ENCODE data around the gene SECISBP2L. TPM values are rescaled to one million over a fixed set of nuclear protein-coding genes. Genes with fewer than 3 reads are reported as not detected.

Gene SECISBP2L
- total and polyA plus RNA-seq, 10 of the 15 experiments (the other 5 are each of a cell fraction or from before 2014, with no cell fraction given), result 1.4 to 24.2 (median 10.4) TPM

GRCh38 chr15:49015896-49016295 lies 30.4 kb downstream of the SECISBP2L start:
- ChIA-PET POLR2A (no interaction called here), CTCF (interaction anchor here (0.5 to 1.6 kb wide), 3 partner anchors 22 to 140 kb away, joined by 3 to 6 read pairs (median 3); partner anchors contain the start of gene COPS2), SMC1A (ENCODE audit: uncharacterized antibody, unreplicated experiment) (no interaction called here), RAD21 (ENCODE audit: unreplicated experiment) (interaction anchor here (1.3 kb wide), 1 partner anchor 154 kb away, joined by 3 read pairs; no protein-coding TSS in a partner anchor)
- TF ChIP-seq E2F4 (IDR thresholded peaks at IDR 0.05; ENCODE audit: low read depth, low read length) (no peak), ZBTB40 (IDR thresholded peaks at IDR 0.05; ENCODE audit: borderline replicate concordance) (no peak), ZBTB11 (CRISPR knock-in tag; IDR thresholded peaks at IDR 0.05) (no peak), WRNIP1 (IDR thresholded peaks at IDR 0.05; ENCODE audit: borderline replicate concordance, low read depth, low read length) (no peak), PRDM15 (CRISPR knock-in tag; IDR thresholded peaks at IDR 0.05) (no peak), SUPT20H (IDR thresholded peaks at IDR 0.05; ENCODE audit: borderline replicate concordance, control insufficient read depth, low read depth, low read length) (no peak)
- Histone ChIP-seq H3K4me2 (ENCODE audit: control insufficient read depth, insufficient read depth) (no peak overlapping the region), H3K4me3 (no peak overlapping the region), H3K27ac (ENCODE audit: control insufficient read depth, insufficient read depth) (no peak overlapping the region), H3K9me3 (replicated peaks; ENCODE audit: control insufficient read depth, insufficient read depth, low read length) (no peaks in the 10 kb centered on the region), H3K36me3 (ENCODE audit: control insufficient read depth in 2 of 2, insufficient read depth in 2 of 2, low read length in 1 of 2) (peaks cover 0 to 11% of the 10 kb centered on the region in 2 experiments; a peak in 2 of 4 replicates), H3K27me3 (replicated peaks in 1 of 2; ENCODE audit: control insufficient read depth in 2 of 2, insufficient read depth in 2 of 2, low read length in 1 of 2) (no peaks in the 10 kb centered on the region), H3K4me1 (ENCODE audit: control insufficient read depth, insufficient read depth, low read length) (no peaks in the 10 kb centered on the region), H2AFZ (ENCODE audit: control insufficient read depth, low read depth, low read length) (no peak overlapping the region), H3K9ac (ENCODE audit: control insufficient read depth, insufficient read depth, low read length) (no peak overlapping the region), H4K20me1 (ENCODE audit: control insufficient read depth, insufficient read depth) (no peaks in the 10 kb centered on the region), H3K79me2 (ENCODE audit: control insufficient read depth, insufficient read depth, low read length) (no peaks in the 10 kb centered on the region)
- BruUV-seq (replicated peaks), result no TSS peak
- DNase-seq (ENCODE audit: low read depth, low spot score), result no peak
- ATAC-seq, result no peak
- in situ Hi-C loops (cut with MboI) (no loop called here), intact Hi-C loops (cut with micrococcal nuclease; ENCODE audit: unreplicated experiment) (no loop called here)
- FAIRE-seq, result no peak
- 95% methylated on average over 2 of the region's 2 CpGs for WGBS (ENCODE audit: insufficient coverage, insufficient replicate concordance, low lambda C conversion rate, missing lambda C conversion rate)

All from GM12878 (cell line).